ENCODE data around the gene SPATA3. TPM values are rescaled to one million over a fixed set of nuclear protein-coding genes. Genes with fewer than 3 reads are reported as not detected.

The SPATA3 gene
- total and polyA plus RNA-seq, 2 of the 13 experiments (the other 11 are each of a cell fraction or from before 2014, with no cell fraction given) = not detected

DNA sequence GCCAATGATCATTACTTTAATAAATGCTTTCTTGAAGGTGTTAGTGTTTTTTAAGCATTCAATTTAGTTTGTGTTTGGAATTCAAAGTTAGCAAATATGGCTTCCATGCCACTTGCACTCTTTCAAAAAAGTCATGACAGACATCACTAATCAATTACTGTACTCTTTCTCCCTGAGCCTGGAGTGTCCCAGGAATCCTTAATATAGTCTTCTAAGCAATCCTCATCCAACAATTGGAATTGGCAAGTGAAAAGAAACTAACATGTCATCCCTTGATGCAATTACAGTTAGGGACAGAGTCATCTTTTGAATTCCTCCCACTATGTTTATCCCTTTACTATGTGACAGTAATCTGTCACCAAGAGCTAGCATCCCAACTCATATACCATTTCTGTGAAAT lies 41.2 kb upstream of the SPATA3 start:
- Histone ChIP-seq H3K27ac (ENCODE audit: extremely low read length, insufficient read depth, low read length) (no peak overlapping the region), H3K4me3 (replicated peaks in 1 of 3; ENCODE audit: insufficient read depth in 1 of 3, low read depth in 2 of 3, low read length in 3 of 3) (no peak overlapping the region), H3K36me3 (replicated peaks in 1 of 2; ENCODE audit: control insufficient read depth in 1 of 2, insufficient read depth in 2 of 2, low read length in 2 of 2) (no peaks in the 10 kb centered on the region), H3K9ac (ENCODE audit: insufficient read depth, low read depth, low read length) (no peak overlapping the region), H4K20me1 (ENCODE audit: insufficient read depth, low read length) (no peaks in the 10 kb centered on the region), H3K79me2 (ENCODE audit: insufficient read depth, low read length) (no peaks in the 10 kb centered on the region), H3K4me1 (ENCODE audit: insufficient read depth, low read length) (0 out of 2 replicates have a peak, but pooled peaks cover 6% of the 10 kb centered on the region), H3K4me2 (ENCODE audit: low read depth, low read length) (no peak overlapping the region), H2AFZ (ENCODE audit: low read length) (no peak overlapping the region), H3K27me3 (ENCODE audit: control insufficient read depth in 1 of 2, insufficient read depth in 2 of 2, low read length in 2 of 2) (peaks cover 7 to 57% of the 10 kb centered on the region in 2 experiments; a peak in 4 of 5 replicates), H3K9me3 (ENCODE audit: low read length) (no peaks in the 10 kb centered on the region)
- ATAC-seq (no peak), FAIRE-seq (no peak), DNase-seq (ENCODE audit: low spot score) (no peak)
- no TSS peak for BruUV-seq (replicated peaks)
- intact Hi-C loops (cut with micrococcal nuclease; ENCODE audit: unreplicated experiment) = loop anchor here (10.0 kb wide), 1 partner anchor 460 kb away; no protein-coding TSS in a partner anchor
- ChIA-PET CTCF (ENCODE audit: low intra/inter-chr PET ratio, low total read pairs) (no interaction called here), POLR2A (no interaction called here)
- TF ChIP-seq JDP2 (CRISPR knock-in tag; IDR thresholded peaks at IDR 0.05; ENCODE audit: borderline replicate concordance) (no peak), TRIM24 (CRISPR knock-in tag; IDR thresholded peaks at IDR 0.05) (no peak), ZNF430 (CRISPR knock-in tag; IDR thresholded peaks at IDR 0.05) (no peak), KLF13 (CRISPR knock-in tag; IDR thresholded peaks at IDR 0.05) (no peak), FOXM1 (CRISPR knock-in tag; IDR thresholded peaks at IDR 0.05) (no peak), NONO (IDR thresholded peaks at IDR 0.05) (no peak), NONO (CRISPR knock-in tag; conservative IDR thresholded peaks at IDR 0.05) (no peak), ZNF143 (CRISPR knock-in tag; IDR thresholded peaks at IDR 0.05) (no peak), ZNF224 (CRISPR knock-in tag; IDR thresholded peaks at IDR 0.05) (no peak)
- TF ChIP-seq, protein P1, sequence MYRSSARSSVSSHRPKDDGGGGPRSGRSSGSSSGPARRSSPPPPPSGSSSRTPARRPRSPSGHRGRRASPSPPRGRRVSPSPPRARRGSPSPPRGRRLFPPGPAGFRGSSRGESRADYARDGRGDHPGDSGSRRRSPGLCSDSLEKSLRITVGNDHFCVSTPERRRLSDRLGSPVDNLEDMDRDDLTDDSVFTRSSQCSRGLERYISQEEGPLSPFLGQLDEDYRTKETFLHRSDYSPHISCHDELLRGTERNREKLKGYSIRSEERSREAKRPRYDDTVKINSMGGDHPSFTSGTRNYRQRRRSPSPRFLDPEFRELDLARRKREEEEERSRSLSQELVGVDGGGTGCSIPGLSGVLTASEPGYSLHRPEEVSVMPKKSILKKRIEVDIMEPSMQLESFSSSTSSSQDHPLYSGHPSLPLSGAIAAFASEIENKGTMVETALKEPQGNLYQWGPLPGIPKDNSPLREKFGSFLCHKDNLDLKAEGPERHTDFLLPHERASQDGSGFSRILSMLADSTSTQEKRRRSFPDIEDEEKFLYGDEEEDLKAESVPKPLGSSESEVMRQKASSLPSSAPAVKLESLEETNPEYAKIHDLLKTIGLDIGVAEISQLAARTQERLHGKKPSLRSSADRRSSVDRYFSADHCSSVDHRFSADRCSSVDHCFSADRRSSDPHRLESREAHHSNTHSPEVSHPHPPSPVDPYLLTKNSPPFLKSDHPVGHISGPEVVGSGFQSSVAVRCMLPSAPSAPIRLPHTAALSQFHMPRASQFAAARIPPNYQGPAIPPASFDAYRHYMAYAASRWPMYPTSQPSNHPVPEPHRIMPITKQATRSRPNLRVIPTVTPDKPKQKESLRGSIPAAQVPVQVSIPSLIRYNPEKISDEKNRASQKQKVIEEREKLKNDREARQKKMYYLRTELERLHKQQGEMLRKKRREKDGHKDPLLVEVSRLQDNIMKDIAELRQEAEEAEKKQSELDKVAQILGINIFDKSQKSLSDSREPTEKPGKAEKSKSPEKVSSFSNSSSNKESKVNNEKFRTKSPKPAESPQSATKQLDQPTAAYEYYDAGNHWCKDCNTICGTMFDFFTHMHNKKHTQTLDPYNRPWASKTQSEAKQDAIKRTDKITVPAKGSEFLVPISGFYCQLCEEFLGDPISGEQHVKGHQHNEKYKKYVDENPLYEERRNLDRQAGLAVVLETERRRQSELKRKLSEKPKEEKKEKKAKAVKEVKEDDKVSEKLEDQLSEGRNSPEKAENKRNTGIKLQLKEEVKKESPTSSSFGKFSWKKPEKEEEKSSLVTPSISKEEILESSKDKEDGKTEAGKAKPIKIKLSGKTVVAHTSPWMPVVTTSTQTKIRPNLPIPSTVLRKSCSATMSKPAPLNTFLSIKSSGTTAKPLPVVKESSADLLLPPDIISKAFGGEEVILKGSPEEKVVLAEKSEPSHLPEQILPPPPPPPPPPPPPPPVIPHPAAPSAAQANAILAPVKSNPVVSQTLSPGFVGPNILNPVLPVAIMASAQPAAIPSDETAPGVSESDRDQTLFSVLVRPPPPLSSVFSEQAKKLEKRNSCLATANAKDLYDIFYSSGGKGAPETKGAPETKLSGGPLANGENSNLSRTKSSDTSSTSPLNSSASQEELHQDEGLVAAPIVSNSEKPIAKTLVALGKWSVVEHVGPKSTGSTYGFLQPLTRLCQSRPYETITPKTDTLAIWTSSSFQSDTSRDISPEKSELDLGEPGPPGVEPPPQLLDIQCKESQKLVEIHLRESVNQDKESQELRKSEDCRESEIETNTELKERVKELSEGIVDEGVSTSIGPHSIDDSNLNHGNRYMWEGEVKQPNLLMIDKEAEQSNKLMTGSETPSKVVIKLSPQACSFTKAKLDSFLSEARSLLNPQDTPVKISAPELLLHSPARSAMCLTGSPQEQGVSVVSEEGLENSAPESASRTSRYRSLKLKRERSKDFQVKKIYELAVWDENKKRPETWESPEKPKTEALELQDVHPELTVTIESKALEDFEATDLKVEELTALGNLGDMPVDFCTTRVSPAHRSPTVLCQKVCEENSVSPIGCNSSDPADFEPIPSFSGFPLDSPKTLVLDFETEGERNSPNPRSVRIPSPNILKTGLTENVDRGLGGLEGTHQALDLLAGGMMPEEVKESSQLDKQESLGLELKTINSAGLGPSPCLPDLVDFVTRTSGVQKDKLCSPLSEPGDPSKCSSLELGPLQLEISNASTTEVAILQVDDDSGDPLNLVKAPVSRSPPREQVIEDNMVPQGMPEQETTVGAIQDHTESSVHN (CRISPR knock-in tag; IDR thresholded peaks at IDR 0.05) = no peak
- TF ChIP-seq, protein P2, sequence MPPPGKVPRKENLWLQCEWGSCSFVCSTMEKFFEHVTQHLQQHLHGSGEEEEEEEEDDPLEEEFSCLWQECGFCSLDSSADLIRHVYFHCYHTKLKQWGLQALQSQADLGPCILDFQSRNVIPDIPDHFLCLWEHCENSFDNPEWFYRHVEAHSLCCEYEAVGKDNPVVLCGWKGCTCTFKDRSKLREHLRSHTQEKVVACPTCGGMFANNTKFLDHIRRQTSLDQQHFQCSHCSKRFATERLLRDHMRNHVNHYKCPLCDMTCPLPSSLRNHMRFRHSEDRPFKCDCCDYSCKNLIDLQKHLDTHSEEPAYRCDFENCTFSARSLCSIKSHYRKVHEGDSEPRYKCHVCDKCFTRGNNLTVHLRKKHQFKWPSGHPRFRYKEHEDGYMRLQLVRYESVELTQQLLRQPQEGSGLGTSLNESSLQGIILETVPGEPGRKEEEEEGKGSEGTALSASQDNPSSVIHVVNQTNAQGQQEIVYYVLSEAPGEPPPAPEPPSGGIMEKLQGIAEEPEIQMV (CRISPR knock-in tag; IDR thresholded peaks at IDR 0.05; ENCODE audit: low read depth) = no peak
- TF ChIP-seq, protein P3, sequence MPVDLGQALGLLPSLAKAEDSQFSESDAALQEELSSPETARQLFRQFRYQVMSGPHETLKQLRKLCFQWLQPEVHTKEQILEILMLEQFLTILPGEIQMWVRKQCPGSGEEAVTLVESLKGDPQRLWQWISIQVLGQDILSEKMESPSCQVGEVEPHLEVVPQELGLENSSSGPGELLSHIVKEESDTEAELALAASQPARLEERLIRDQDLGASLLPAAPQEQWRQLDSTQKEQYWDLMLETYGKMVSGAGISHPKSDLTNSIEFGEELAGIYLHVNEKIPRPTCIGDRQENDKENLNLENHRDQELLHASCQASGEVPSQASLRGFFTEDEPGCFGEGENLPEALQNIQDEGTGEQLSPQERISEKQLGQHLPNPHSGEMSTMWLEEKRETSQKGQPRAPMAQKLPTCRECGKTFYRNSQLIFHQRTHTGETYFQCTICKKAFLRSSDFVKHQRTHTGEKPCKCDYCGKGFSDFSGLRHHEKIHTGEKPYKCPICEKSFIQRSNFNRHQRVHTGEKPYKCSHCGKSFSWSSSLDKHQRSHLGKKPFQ (CRISPR knock-in tag; IDR thresholded peaks at IDR 0.05; ENCODE audit: insufficient replicate concordance) = no peak
- in situ Hi-C loops (cut with HindIII; ENCODE audit: extremely low pct_ligation_motif_present, low pct_unique_long_range_greater_than_20kb) = no loop called here
